ENCODE measurements around the gene PPP3CB. TPM values are rescaled to one million over a fixed set of nuclear protein-coding genes. Genes with fewer than 3 reads are reported as not detected.

The PPP3CB gene
- total RNA-seq, 1 donor from 2014 or later: 29.2 TPM

- Histone ChIP-seq H3K9ac (ENCODE audit: low read length) (no peak overlapping the region), H3K4me3 (ENCODE audit: insufficient read depth, low read depth, low read length) (no peak overlapping the region), H3K27ac (ENCODE audit: low read depth, low read length) (no peak overlapping the region), H4K20me1 (ENCODE audit: insufficient read depth, low read length) (no peaks in the 10 kb centered on the region), H3K4me2 (ENCODE audit: low read length) (no peak overlapping the region), H3K36me3 (ENCODE audit: insufficient read depth, low read length) (peaks cover 11% of the 10 kb centered on the region), H3K79me2 (ENCODE audit: insufficient read depth, low read length) (no peaks in the 10 kb centered on the region), H3K27me3 (ENCODE audit: insufficient read depth, low read length) (no peaks in the 10 kb centered on the region), H3K9me3 (ENCODE audit: insufficient read depth, low read depth, low read length) (no peaks in the 10 kb centered on the region), H3K4me1 (ENCODE audit: insufficient read depth, low read length) (no peaks in the 10 kb centered on the region), H2AFZ (ENCODE audit: low read depth, low read length) (no peak overlapping the region)
- TF ChIP-seq CTCF (IDR thresholded peaks at IDR 0.05; ENCODE audit: insufficient read depth, low read depth, low read length): no peak
- TF ChIP-seq EZH2 (IDR thresholded peaks at IDR 0.05; ENCODE audit: insufficient read depth, low read length): no peak
- Mint-ChIP-seq H3K9me3 (ENCODE audit: unreplicated experiment) (no peaks in the 10 kb centered on the region), H3K4me3 (ENCODE audit: unreplicated experiment) (no peak overlapping the region), H3K27me3 (ENCODE audit: low read depth, unreplicated experiment) (no peaks in the 10 kb centered on the region), H3K27ac (ENCODE audit: unreplicated experiment) (no peak overlapping the region), H3K4me1 (ENCODE audit: low read depth, unreplicated experiment) (no peaks in the 10 kb centered on the region), H3K36me3 (ENCODE audit: low read depth, unreplicated experiment) (peaks cover 9% of the 10 kb centered on the region)
- FAIRE-seq (no peak), DNase-seq (ENCODE audit: low read depth) (no peak)
Measured at GRCh38 chr10:73432646-73433537, 62.9 kb downstream of the PPP3CB start.

- H3K27me3 Mint-ChIP-seq (ENCODE audit: low read depth, unreplicated experiment): no peaks in the 10 kb centered on the region
- H3K27ac ChIP-seq (ENCODE audit: low read depth, low read length): no peak overlapping the region
- no peak overlapping the region for H3K4me3 ChIP-seq (ENCODE audit: insufficient read depth, low read depth, low read length)
- no peaks in the 10 kb centered on the region for H4K20me1 ChIP-seq (ENCODE audit: insufficient read depth, low read length)
- H3K27ac Mint-ChIP-seq (ENCODE audit: unreplicated experiment): no peak overlapping the region
- no peaks in the 10 kb centered on the region for H3K79me2 ChIP-seq (ENCODE audit: insufficient read depth, low read length)
- no peak overlapping the region for H3K4me2 ChIP-seq (ENCODE audit: low read length)
- peaks cover 34% of the 10 kb centered on the region for H3K36me3 Mint-ChIP-seq (ENCODE audit: low read depth, unreplicated experiment)
- no peak overlapping the region for H3K9ac ChIP-seq (ENCODE audit: low read length)
- no peaks in the 10 kb centered on the region for H3K27me3 ChIP-seq (ENCODE audit: insufficient read depth, low read length)
- no peak for DNase-seq (ENCODE audit: low read depth)
- H3K36me3 ChIP-seq (ENCODE audit: insufficient read depth, low read length): peaks cover 40% of the 10 kb centered on the region
- FAIRE-seq: no peak
- H3K4me1 Mint-ChIP-seq (ENCODE audit: low read depth, unreplicated experiment): no peaks in the 10 kb centered on the region
- H3K9me3 ChIP-seq (ENCODE audit: insufficient read depth, low read depth, low read length): no peaks in the 10 kb centered on the region
- no peaks in the 10 kb centered on the region for H3K9me3 Mint-ChIP-seq (ENCODE audit: unreplicated experiment)
- H3K4me3 Mint-ChIP-seq (ENCODE audit: unreplicated experiment): peak overlapping the region; percentile 3
- H3K4me1 ChIP-seq (ENCODE audit: insufficient read depth, low read length): no peaks in the 10 kb centered on the region
- H2AFZ ChIP-seq (ENCODE audit: low read depth, low read length): no peak overlapping the region
- TF ChIP-seq CTCF (IDR thresholded peaks at IDR 0.05; ENCODE audit: insufficient read depth, low read depth, low read length) (no peak), EZH2 (IDR thresholded peaks at IDR 0.05; ENCODE audit: insufficient read depth, low read length) (no peak)
Measured at GRCh38 chr10:73426318-73426717, 69.5 kb downstream of the PPP3CB start.

- Histone ChIP-seq H3K4me1 (ENCODE audit: insufficient read depth, low read length) (peaks cover 2% of the 10 kb centered on the region), H3K4me3 (ENCODE audit: insufficient read depth, low read depth, low read length) (no peak overlapping the region), H3K4me2 (ENCODE audit: low read length) (no peak overlapping the region), H3K9ac (ENCODE audit: low read length) (no peak overlapping the region), H3K79me2 (ENCODE audit: insufficient read depth, low read length) (no peaks in the 10 kb centered on the region), H3K27me3 (ENCODE audit: insufficient read depth, low read length) (no peaks in the 10 kb centered on the region), H3K36me3 (ENCODE audit: insufficient read depth, low read length) (peaks cover 42% of the 10 kb centered on the region), H2AFZ (ENCODE audit: low read depth, low read length) (no peak overlapping the region), H3K27ac (ENCODE audit: low read depth, low read length) (no peak overlapping the region), H3K9me3 (ENCODE audit: insufficient read depth, low read depth, low read length) (no peaks in the 10 kb centered on the region), H4K20me1 (ENCODE audit: insufficient read depth, low read length) (no peaks in the 10 kb centered on the region)
- DNase-seq (ENCODE audit: low read depth) (no peak), FAIRE-seq (no peak)
- Mint-ChIP-seq H3K27ac (ENCODE audit: unreplicated experiment) (no peak overlapping the region), H3K27me3 (ENCODE audit: low read depth, unreplicated experiment) (no peaks in the 10 kb centered on the region), H3K4me1 (ENCODE audit: low read depth, unreplicated experiment) (no peaks in the 10 kb centered on the region), H3K36me3 (ENCODE audit: low read depth, unreplicated experiment) (peaks cover 34% of the 10 kb centered on the region), H3K9me3 (ENCODE audit: unreplicated experiment) (no peaks in the 10 kb centered on the region), H3K4me3 (ENCODE audit: unreplicated experiment) (no peak overlapping the region)
- TF ChIP-seq CTCF (IDR thresholded peaks at IDR 0.05; ENCODE audit: insufficient read depth, low read depth, low read length): no peak
- TF ChIP-seq EZH2 (IDR thresholded peaks at IDR 0.05; ENCODE audit: insufficient read depth, low read length): no peak
Measured at GRCh38 chr10:73424478-73424877, 71.3 kb downstream of the PPP3CB start.
